KOPT-K1 (cell line): ENCODE results near the gene ACSM4.
"Not testable (repeated sequence)": the region's sequence is repeated elsewhere in the genome, so short reads cannot be mapped to it uniquely, and the experiment has no call there.

Experiments used
- H3K27ac ChIP-seq: fragments of 200-600 bp; sonication (generic); 2 replicates; pipeline ENCODE4 v1.5.1; 2016; ENCODE audit warnings: antibody characterized with exemption, mild to moderate bottlenecking, low read depth, low read length; ENCODE audit not compliant: poor library complexity, severe bottlenecking
- H3K36me3 ChIP-seq: fragments of 200-600 bp; sonication (generic); 2 replicates; pipeline ENCODE4 v1.5.1; 2017; ENCODE audit warnings: antibody characterized with exemption, mild to moderate bottlenecking, low read length, moderate library complexity; ENCODE audit not compliant: insufficient read depth
- H3K9me3 ChIP-seq: fragments of 200-600 bp; sonication (generic); 2 replicates; pipeline ENCODE4 v1.5.1; 2017; ENCODE audit warnings: antibody characterized with exemption, low read length, mild to moderate bottlenecking; ENCODE audit not compliant: insufficient read depth, poor library complexity, severe bottlenecking

ACSM4 gene

DNA sequence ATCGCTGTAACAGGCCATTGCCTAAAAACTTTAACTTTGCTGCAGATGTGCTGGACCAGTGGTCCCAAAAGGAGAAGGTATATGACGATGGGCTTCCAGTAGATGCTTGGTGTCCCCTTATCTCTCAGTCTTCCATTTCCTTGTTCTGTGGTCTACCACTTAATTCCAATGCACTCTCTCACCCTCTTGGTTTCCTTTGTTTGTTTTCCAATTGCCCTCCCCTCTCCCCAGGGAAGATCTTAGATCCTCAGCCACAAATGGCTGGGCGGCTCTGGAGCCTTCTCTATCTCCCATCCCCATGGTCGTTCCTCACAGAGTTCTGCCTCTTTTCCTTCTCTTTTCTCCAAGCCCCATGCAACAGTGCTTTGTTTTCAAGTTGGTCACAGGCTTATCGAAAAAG is 584 bp downstream of the ACSM4 start:
- Histone ChIP-seq H3K27ac (no peak overlapping the region), H3K9me3 (no peaks in the 10 kb centered on the region), H3K36me3 (no peaks in the 10 kb centered on the region)

DNA sequence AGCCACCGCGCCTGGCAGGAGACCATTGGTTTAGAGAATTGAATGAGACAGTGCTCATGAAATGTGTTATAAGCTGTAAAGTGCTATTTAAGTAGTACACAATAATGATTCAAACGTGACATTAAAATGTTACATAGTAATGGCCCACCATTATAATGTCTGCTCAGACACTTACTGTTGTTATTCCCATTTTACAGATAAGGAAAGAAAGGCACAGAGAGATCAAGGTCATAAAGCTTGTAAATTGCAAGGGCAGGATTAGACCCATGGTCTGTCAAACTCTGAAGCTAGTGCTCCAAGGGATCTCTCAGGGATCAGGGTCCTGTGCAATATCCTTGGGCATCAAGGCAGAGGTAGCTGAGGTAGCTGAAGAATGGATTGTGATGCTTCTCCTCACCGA is 6.2 kb downstream of the ACSM4 start:
- H3K36me3 ChIP-seq, result no peaks in the 10 kb centered on the region
- no peak overlapping the region for H3K27ac ChIP-seq
- no peaks in the 10 kb centered on the region for H3K9me3 ChIP-seq

- Histone ChIP-seq H3K36me3 (no peaks in the 10 kb centered on the region), H3K27ac (no peak overlapping the region), H3K9me3 (no peaks in the 10 kb centered on the region)
These were observed 16.1 kb downstream of the ACSM4 start for GRCh38 chr12:7319930-7320329.

GRCh38 chr12:7321624-7322023 is 17.8 kb downstream of the ACSM4 start:
- H3K27ac ChIP-seq, result no peak overlapping the region
- H3K9me3 ChIP-seq, result no peaks in the 10 kb centered on the region

GRCh38 chr12:7322599-7322998 is 18.7 kb downstream of the ACSM4 start:
- H3K36me3 ChIP-seq, result no peaks in the 10 kb centered on the region
- no peaks in the 10 kb centered on the region for H3K9me3 ChIP-seq
- H3K27ac ChIP-seq, result no peak overlapping the region

More at GRCh38 chr12:7321624-7322023, 17.8 kb downstream of the ACSM4 start:
- H3K36me3 ChIP-seq, result no peaks in the 10 kb centered on the region

DNA sequence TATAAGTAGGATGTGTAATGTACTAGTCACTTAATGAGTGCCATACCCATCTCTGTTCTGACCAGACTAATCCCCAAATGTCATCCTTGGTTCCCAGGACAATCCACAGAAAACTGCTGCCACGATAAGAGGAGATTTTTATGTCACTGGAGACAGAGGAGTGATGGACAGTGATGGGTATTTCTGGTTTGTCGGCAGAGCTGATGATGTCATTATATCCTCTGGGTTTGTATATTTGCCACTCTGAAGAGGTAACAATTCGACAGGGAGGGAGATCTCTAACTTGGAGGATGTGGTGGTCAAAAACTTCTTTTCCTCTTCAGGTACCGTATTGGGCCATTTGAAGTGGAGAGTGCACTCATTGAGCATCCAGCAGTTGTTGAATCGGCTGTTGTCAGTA is 20.3 kb downstream of the ACSM4 start:
- Histone ChIP-seq H3K9me3 (no peaks in the 10 kb centered on the region), H3K36me3 (no peaks in the 10 kb centered on the region), H3K27ac (no peak overlapping the region)

DNA sequence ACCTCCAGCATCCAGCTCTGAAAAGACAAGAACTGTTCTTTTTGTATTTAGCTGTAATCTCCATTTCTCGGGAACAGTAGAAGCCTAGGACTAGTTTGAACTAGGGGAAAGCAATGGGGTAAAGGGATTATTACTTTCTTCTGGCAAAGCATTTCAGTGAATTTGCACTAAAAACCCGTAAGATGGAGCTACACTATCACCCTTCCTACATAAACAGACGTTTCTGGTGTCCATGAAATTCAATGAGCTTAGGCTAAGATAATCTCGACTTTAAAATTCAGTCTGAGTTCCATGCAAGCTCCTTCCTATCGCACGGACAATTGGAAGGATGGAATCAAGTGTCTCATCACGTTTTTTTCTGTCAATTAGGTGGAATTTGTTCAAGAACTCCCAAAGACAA is 24.0 kb downstream of the ACSM4 start:
- H3K9me3 ChIP-seq, result peaks cover 8% of the 10 kb centered on the region
- H3K36me3 ChIP-seq, result no peaks in the 10 kb centered on the region

GRCh38 chr12:7337790-7338189 is 33.9 kb downstream of the ACSM4 start:
- H3K9me3 ChIP-seq, H3K36me3 ChIP-seq, H3K27ac ChIP-seq: not testable (repeated sequence)

More for the DNA sequence above, 24.0 kb downstream of the ACSM4 start:
- H3K27ac ChIP-seq, result no peak overlapping the region

DNA sequence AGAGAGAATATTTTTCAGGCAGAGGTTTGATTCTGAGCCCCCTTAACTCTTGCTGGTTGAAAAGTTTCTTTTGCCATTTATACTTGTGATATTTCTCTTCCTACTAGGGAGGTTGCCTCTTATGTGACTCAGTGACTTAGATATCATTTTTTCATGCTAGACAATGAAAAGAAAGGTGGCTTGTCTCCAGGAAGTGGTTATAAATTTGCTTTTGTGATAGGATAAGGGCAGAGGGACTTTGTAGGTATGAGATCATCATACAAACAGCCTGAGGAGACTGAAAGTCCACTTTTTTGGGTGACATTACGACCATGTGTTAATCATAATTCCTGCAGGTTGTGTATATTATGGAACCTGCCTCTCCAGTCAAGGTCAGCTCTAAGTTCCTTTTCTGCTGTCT is 35.8 kb downstream of the ACSM4 start:
- H3K27ac ChIP-seq, result no peak overlapping the region

DNA sequence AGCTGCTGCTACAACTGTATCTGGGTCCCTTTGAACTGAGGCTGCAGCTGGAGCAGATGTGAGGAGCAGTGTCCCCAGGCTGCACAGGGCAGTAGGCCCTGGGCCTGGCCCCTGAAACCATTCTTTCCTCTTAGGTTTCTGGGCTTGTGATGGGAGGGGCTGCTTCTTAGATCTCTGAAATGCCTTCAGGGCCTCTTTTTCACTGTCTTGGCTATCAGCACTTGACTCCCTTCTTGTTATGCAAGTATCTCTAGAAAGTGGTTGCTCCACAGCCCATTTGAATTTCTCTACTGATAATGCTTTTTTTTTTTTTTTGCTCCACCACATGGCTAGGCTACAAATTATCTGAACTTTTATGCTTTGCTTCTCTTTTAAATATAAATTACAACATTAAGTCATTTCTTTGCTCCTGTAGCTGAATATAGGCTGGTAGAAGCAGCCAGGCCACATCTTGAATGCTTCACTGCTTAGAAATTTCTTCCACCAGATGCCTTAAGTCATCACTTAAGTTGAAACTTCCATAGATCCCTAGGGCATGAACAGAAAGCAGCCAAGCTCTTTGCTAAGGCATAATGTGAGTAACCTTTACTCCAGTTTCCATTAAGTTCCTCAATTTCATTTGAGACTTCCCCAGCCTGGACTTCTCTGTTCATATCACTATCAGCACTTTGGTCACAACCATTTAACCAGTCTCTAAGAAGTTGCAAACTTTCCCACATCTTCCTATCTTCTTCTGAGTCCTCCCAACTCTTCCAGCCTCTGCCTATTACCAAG is 41.1 kb downstream of the ACSM4 start:
- no peak overlapping the region for H3K27ac ChIP-seq
- H3K9me3 ChIP-seq, result peaks cover 9% of the 10 kb centered on the region

More for the DNA sequence above, 35.8 kb downstream of the ACSM4 start:
- H3K9me3 ChIP-seq, result peaks cover 6% of the 10 kb centered on the region
- no peaks in the 10 kb centered on the region for H3K36me3 ChIP-seq

DNA sequence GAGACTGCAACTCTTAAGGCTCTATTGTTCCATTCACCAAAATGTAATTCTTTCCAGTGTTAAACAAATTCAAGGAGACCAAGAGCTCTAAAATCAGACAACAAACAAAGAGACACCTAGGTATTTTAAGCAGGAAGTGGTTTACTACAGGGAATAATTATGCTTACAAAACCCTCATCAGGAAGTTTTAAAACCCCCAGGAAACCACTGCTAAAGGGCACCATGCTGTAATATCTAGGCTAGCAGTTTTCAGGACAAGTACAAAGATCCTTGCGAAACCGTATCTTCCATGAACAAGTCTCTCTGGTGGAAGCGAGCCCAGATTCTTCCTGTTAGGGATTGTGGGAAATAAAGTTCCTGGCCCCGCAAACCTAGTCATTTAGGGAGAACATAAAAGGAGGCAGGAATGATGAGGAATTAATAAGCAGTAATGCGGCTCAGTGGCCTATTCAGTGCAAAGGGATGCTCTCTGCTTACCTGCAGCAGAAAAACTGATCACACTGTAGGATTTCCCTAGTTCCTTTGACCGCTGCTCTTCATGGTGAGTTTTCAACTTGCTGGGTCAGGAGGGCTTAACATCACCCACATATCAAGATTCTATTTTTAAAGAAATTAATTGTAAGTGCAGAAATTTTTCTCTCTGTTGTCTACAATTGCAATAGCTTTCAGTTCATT is 42.8 kb downstream of the ACSM4 start:
- H3K36me3 ChIP-seq, result no peaks in the 10 kb centered on the region
- peaks cover 9% of the 10 kb centered on the region for H3K9me3 ChIP-seq
- no peak overlapping the region for H3K27ac ChIP-seq

More for the DNA sequence above, 41.1 kb downstream of the ACSM4 start:
- no peaks in the 10 kb centered on the region for H3K36me3 ChIP-seq

DNA sequence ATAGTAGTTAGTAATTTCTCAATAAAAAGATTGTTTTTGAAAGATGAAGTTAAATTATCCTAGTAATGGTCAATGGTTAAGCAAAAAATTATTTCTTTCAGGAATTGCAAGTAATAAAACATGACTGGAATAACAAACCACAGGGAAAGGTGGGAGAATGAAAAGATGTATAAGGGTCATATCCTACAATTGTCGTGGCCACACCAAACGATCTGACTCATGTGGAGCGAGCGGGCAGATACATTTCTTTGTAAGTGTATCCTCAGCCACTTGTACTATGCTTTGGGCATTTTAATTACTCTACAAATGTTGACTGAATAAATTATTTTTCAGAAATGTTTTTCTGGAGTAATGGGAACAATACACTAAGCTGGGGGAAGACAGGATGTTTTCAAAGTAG is 45.5 kb downstream of the ACSM4 start:
- Histone ChIP-seq H3K9me3 (peaks cover 6% of the 10 kb centered on the region), H3K36me3 (no peaks in the 10 kb centered on the region), H3K27ac (no peak overlapping the region)

- no peak overlapping the region for H3K27ac ChIP-seq
- H3K36me3 ChIP-seq, result no peaks in the 10 kb centered on the region
- H3K9me3 ChIP-seq, result no peaks in the 10 kb centered on the region
These were observed 47.3 kb downstream of the ACSM4 start for GRCh38 chr12:7351177-7351576.

- Histone ChIP-seq H3K27ac (no peak overlapping the region), H3K36me3 (no peaks in the 10 kb centered on the region), H3K9me3 (no peaks in the 10 kb centered on the region)
These were observed 48.8 kb downstream of the ACSM4 start for GRCh38 chr12:7352661-7353060.

- Histone ChIP-seq H3K9me3 (no peaks in the 10 kb centered on the region), H3K36me3 (no peaks in the 10 kb centered on the region), H3K27ac (no peak overlapping the region)
These were observed 50.7 kb downstream of the ACSM4 start for GRCh38 chr12:7354529-7354928.

DNA sequence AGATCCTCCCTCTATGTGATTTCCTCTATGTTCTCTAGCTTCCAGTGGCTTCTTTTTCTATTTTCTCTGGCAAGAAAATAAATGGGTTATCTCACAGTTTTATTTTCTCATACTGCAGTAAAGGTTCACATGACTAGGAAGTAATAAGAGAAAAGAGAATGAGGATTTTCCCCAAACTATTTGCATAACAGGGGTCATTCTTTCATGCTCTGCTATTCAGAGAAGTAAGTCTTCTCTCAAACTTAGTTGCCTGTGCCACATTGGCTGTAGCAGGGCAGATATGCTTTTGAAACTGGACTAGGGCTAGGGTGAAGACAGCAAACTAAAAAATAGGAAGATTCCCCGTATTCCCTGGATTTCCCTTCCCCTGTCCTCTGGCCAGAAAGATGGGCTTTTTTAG is 57.4 kb downstream of the ACSM4 start:
- Histone ChIP-seq H3K36me3 (no peaks in the 10 kb centered on the region), H3K9me3 (no peaks in the 10 kb centered on the region), H3K27ac (no peak overlapping the region)
